PC-3 (cell line): ENCODE results near the gene GLO1.

Source experiments
- CTCF ChIP-seq: fragments of 300-600 bp; sonication (generic); conservative IDR thresholded peaks from 2 replicates; pipeline ENCODE4 v1.5.1; 2017; ENCODE audit warnings: antibody characterized with exemption, low read depth, mild to moderate bottlenecking, low read length
- EZH2 ChIP-seq: fragments of 300-600 bp; sonication (generic); IDR thresholded peaks from one replicate; pipeline ENCODE4 v1.6.1; 2017; ENCODE audit warnings: antibody characterized with exemption, mild to moderate bottlenecking, low read length; ENCODE audit not compliant: unreplicated experiment
- EZH2phosphoT487 ChIP-seq: fragments of 300-600 bp; sonication (generic); IDR thresholded peaks from 2 replicates; pipeline ENCODE4 v1.6.1; 2018; ENCODE audit warnings: mild to moderate bottlenecking, antibody characterized with exemption, low read length, borderline replicate concordance

DNA sequence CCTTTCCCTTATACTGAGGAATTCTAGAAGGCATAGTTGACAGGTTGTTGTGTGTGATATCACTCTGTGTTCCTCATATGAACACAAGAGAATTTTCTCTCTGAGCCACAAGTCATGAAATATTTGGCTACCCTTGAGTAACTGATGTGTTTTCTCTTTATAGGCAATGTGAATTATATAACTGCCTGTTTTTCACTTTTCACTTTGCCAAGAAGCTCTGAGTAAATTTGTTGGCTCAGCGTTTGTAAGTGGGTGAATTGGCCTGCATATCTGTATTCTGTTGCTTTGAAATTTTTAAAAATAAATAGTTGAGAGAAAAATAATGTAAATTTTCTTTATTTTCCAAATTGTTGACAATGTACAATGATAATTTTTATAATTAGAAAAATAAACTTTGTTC is 58.0 kb downstream of the GLO1 start:
- TF ChIP-seq CTCF (no peak), EZH2 (no peak), EZH2phosphoT487 (no peak)
